ENCODE measurements around the gene VAT1L.

VAT1L gene

GRCh38 chr16:77834635-77835540, 46.5 kb downstream of the VAT1L start:
- DNase-seq (ENCODE audit: low spot score) = no peak

DNA sequence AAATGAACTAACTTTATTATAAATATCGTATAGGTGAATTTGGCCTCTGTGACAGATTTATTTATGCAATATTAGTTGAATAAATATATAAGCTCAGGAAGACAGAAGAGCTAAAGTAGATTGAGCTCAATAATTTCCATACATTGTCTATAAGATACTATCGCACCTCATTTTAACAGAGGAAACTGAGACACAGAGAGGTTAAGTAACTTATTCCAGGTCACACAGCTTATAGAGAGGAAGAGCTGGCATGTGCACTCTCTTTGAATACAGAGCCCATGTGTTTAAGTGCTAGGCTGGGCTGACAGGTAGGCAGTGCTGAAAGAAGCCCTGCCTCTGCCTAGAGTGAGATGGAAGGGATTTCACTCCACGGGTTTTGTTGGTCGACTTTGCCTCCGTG, 48.4 kb downstream of the VAT1L start:
- no peak for DNase-seq (ENCODE audit: low spot score)

GRCh38 chr16:77838597-77839255, 50.4 kb downstream of the VAT1L start:
- no peak for DNase-seq (ENCODE audit: low spot score)

DNA sequence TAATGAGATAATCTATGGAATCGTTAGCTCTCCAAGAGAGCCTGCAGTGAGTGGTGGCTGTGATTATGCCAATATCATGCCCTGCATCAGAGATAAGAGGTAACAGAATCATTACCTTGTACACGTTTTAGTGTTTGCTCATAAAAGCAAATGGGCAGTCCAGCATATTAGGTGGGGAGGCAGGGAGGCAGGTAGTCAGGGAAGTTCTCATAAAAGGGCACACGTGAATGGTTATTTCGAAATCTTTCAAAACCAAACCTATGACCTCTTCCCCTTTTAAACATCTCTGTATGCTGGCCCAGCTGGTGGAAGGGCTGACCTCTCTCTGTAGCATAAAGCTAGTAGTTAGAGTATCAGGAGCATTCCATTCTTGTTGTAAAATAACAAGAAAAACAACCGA, 51.7 kb downstream of the VAT1L start:
- DNase-seq (ENCODE audit: low spot score) = no peak

- DNase-seq (ENCODE audit: low spot score) = no peak
These were observed 52.5 kb downstream of the VAT1L start for GRCh38 chr16:77840673-77841501.

- DNase-seq (ENCODE audit: low spot score) = no peak
These were observed 53.1 kb downstream of the VAT1L start for GRCh38 chr16:77841502-77841763.

DNA sequence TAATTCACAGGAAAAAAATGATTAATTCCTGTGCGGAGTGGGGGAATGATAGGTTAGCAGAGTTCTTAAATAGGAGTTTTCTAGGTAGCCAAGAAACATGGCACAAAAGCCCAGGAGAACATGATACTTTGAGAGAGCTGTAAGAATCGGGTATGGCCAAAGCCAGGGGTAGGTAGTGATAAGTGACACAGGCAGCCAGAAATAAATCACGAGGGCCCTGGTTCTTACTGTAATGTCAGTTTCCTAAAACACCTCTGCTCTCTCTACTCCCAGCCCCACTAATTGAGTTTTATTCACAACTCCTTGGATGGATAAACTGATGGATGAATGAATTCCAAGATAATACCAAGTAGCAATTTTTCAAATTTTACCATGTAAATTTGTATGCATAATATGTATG, 54.1 kb downstream of the VAT1L start:
- no peak for DNase-seq (ENCODE audit: low spot score)

- no peak for DNase-seq (ENCODE audit: low spot score)
These were observed 55.0 kb downstream of the VAT1L start for GRCh38 chr16:77843405-77843804.

DNA sequence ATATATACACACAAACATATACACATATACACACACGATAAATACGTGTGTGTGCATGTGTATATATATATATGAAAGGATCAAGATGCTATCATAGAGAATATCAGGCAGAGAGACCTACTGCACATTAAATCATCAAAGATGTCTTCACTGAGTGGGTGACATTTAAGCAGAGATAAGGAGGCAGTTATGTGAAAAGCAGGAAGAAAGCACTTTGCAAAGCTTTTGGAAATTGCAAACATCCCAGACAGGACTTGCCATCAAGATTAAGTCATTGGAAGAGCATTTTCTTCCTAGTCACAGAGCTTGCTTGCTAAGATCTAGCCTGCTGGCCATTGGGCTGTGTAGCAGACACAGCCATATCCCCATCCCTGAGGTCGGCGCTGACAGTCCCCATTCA, 56.4 kb downstream of the VAT1L start:
- DNase-seq (ENCODE audit: low spot score) = no peak

GRCh38 chr16:77849646-77850258, 61.4 kb downstream of the VAT1L start:
- no peak for DNase-seq (ENCODE audit: low spot score)

DNA sequence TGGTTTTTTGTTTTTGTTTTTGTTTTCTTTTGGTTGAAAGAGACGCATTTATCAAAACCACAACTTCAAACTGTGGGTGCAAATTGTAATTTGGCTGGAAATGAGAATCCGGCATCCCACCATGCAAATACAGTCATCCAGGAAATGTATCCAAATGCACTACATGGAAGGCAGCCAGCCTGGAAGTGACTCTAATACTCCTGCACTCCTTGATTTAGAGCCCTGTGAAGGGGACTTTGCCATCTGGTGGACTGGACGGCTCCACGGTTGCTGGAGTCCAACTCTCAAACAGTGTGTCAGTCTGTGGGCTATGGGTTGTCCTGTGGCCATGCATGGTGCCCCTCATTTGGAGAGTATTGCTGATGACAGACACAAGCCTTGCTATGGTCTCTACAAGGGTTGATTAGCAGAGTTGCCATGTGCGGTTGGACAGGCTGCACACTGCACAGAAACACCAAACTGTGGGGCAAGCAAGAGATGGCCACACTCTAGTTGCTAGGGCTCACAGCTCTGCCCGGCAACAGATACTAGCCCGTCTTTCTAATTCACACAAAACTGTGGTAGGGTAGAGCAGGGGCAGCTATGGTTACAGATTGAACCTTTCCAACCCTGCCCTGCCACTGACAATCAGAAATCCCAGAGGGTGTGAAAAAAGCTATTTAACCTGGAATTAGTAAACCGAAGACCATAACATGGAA, 62.4 kb downstream of the VAT1L start:
- DNase-seq (ENCODE audit: low spot score) = no peak

DNA sequence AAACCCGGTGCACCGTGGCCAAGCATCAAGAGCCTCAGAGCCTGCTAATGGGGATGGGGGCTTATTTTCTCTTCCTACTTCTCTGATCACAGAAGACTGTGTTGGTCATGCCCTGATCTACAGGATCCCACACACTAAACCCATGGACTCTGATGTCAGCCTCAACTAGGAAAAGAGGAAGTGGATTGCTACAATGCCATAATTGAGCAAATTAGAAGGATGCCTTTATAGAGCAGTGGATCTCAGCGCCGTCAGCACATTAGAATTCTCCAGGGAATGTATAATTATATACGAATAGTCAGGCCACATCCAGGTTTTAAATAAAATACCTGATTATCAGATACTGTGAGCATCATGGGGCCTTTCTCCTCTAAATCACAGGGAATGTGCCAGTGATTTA, 64.8 kb downstream of the VAT1L start:
- no peak for DNase-seq (ENCODE audit: low spot score)

DNA sequence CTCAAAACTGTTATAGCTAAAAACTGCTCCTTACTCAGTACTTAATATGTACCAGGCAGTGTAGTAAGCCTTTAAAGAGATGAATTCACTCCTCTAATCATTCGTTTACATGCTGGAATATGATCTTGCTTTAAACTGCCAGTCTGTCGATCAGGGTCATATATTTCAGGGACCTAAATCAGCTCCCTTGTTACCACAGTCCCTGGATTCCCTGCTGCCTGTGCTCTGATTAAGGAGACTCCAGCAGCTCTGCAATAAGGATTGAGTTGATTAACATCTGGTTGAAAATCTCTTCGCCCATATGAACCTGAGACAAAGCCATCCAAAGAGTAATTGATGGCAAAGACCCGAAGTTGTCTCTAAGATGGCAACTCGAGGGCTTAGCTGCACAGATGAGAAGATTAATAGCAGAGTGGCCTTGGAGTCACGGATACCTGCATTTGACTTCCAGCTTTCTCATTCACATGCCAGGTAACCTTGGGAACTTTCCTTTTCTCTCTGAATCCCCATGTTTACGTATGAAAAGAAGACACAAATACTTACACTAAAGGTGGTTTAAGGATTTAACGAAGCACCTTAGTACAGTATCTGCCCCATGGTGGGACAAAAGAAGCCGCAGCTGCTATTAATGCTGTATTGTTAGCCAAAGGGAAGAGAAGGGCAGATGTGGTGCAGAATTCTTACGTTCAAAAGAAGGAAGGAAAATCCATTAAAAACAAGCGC, 68.2 kb downstream of the VAT1L start:
- DNase-seq (ENCODE audit: low spot score) = no peak

GRCh38 chr16:77858060-77858459, 69.7 kb downstream of the VAT1L start:
- DNase-seq (ENCODE audit: low spot score) = no peak

GRCh38 chr16:77859493-77860232, 71.3 kb downstream of the VAT1L start:
- DNase-seq (ENCODE audit: low spot score) = no peak

- no peak for DNase-seq (ENCODE audit: low spot score)
These were observed 72.6 kb downstream of the VAT1L start for GRCh38 chr16:77860953-77861352.

GRCh38 chr16:77863250-77863649, 74.9 kb downstream of the VAT1L start:
- no peak for DNase-seq (ENCODE audit: low spot score)

GRCh38 chr16:77866752-77867151, 78.4 kb downstream of the VAT1L start:
- no peak for DNase-seq (ENCODE audit: low spot score)

- DNase-seq (ENCODE audit: low spot score) = no peak
These were observed 79.7 kb downstream of the VAT1L start for GRCh38 chr16:77868052-77868451.

DNA sequence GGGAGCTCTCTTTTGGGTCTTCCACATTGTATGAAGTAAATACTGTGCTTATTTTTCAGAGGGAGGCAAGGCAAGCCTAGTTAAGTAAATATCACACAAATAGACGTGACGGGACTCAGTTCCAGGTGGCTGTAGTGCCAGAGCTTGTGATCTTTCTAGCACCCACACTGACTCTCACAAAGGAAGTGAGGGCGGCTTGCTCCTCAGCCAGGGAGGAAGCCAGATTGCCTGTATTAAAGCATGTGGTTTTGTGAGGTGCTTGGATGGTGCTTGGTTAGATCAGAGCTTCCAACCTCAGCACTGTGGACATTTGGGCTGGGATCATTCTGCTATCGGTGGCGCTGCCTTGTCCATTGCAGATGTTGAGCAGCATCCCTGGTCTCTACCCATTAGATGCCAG, 80.1 kb downstream of the VAT1L start:
- DNase-seq (ENCODE audit: low spot score) = no peak

Measured in CD4-positive, alpha-beta T cell treated with Interleukin-15 for 4 hours (primary cell).